Measurements from ENCODE around the gene SGCG.

Gene SGCG

GRCh38 chr13:23267571-23267970, 86.8 kb downstream of the SGCG start:
- no peak for ATAC-seq
- TF ChIP-seq RARB (CRISPR knock-in tag; IDR thresholded peaks at IDR 0.05) (no peak), ZFP30 (CRISPR knock-in tag; IDR thresholded peaks at IDR 0.05) (no peak), CREB5 (CRISPR knock-in tag; IDR thresholded peaks at IDR 0.05; ENCODE audit: low read depth) (no peak), TSHZ2 (CRISPR knock-in tag; IDR thresholded peaks at IDR 0.05) (no peak), ZNF70 (CRISPR knock-in tag; IDR thresholded peaks at IDR 0.05) (no peak), SNAI2 (CRISPR knock-in tag; IDR thresholded peaks at IDR 0.05) (no peak), ZNF8 (CRISPR knock-in tag; IDR thresholded peaks at IDR 0.05) (no peak), TOX (CRISPR knock-in tag; IDR thresholded peaks at IDR 0.05; ENCODE audit: borderline replicate concordance) (no peak), BACH2 (CRISPR knock-in tag; IDR thresholded peaks at IDR 0.05; ENCODE audit: borderline replicate concordance) (no peak), TCF4 (CRISPR knock-in tag; IDR thresholded peaks at IDR 0.05; ENCODE audit: borderline replicate concordance) (no peak), PPARA (CRISPR knock-in tag; IDR thresholded peaks at IDR 0.05; ENCODE audit: borderline replicate concordance) (no peak), POU6F1 (CRISPR knock-in tag; IDR thresholded peaks at IDR 0.05; ENCODE audit: borderline replicate concordance, low read depth) (no peak), ARNTL (CRISPR knock-in tag; IDR thresholded peaks at IDR 0.05; ENCODE audit: borderline replicate concordance, low read depth) (no peak), ZFP3 (CRISPR knock-in tag; IDR thresholded peaks at IDR 0.05) (no peak), CSRNP3 (CRISPR knock-in tag; IDR thresholded peaks at IDR 0.05) (no peak), ESRRG (CRISPR knock-in tag; IDR thresholded peaks at IDR 0.05) (no peak)

GRCh38 chr13:23268441-23268840, 87.7 kb downstream of the SGCG start:
- TF ChIP-seq SNAI2 (CRISPR knock-in tag; IDR thresholded peaks at IDR 0.05) (no peak), CSDC2 (CRISPR knock-in tag; IDR thresholded peaks at IDR 0.05) (no peak), CSRNP3 (CRISPR knock-in tag; IDR thresholded peaks at IDR 0.05) (no peak), ZFP3 (CRISPR knock-in tag; IDR thresholded peaks at IDR 0.05) (no peak), PATZ1 (CRISPR knock-in tag; IDR thresholded peaks at IDR 0.05; ENCODE audit: borderline replicate concordance) (no peak), TCF4 (CRISPR knock-in tag; IDR thresholded peaks at IDR 0.05; ENCODE audit: borderline replicate concordance) (no peak), CREB5 (CRISPR knock-in tag; IDR thresholded peaks at IDR 0.05; ENCODE audit: low read depth) (no peak), ZNF565 (CRISPR knock-in tag; conservative IDR thresholded peaks at IDR 0.05; ENCODE audit: low read depth) (no peak)
- ATAC-seq: no peak
